HepG2 (cell line): ENCODE results near the gene EPHA6. TPM values are rescaled to one million over a fixed set of nuclear protein-coding genes. Genes with fewer than 3 reads are reported as not detected.

Experiments used
- ATAC-seq: fragments of 200-7000 bp; cut with Tn5 transposase; 3 replicates; pipeline ENCODE4 v1.9.1; 2020; ENCODE audit warnings: mild to moderate bottlenecking, moderate library complexity
- BruUV-seq: library from RNA; stranded (reverse); fragments of 400-500 nt; replicated peaks from 2 replicates; lab custom pipeline; 2021; lab: Mats Ljungman, UMichigan
- CTCF ChIA-PET: fragments of 300-600 bp; formaldehyde crosslinking; extraction: SDS; loops from one replicate; lab custom pipeline; 2021; ENCODE audit warnings: low total read pairs, inconsistent platforms, low intra/inter-chr PET ratio; lab: Yijun Ruan, JAX
- POLR2A ChIA-PET: fragments of 350-600 bp; sonication (Branson Sonifier 250); formaldehyde crosslinking; loops from one replicate; lab custom pipeline; 2020; ENCODE audit warnings: antibody characterized with exemption, inconsistent platforms; lab: Yijun Ruan, JAX
- DNase-seq: peaks from one replicate; pipeline ENCODE4 v3.0.0-alpha.2; 2015; ENCODE audit warnings: low spot score
- FAIRE-seq: peaks from 3 replicates; lab custom pipeline; 2011; peaks lifted over from hg19 to GRCh38; lab: Jason Lieb, UNC
- H2AFZ ChIP-seq: one replicate; pipeline ENCODE4 v1.6.1; 2011; ENCODE audit warnings: low read length, inconsistent platforms
- H3K27ac ChIP-seq: fragments of 300-600 bp; 3 replicates; pipeline ENCODE4 v1.8.0; 2011; ENCODE audit warnings: mixed run types, mild to moderate bottlenecking, mixed read lengths, low read length, inconsistent platforms; ENCODE audit not compliant: insufficient read depth; ENCODE audit errors: extremely low read length
- H3K27me3 ChIP-seq, 2 experiments: fragments of 200-600 bp in 1 of 2; 2 replicates in 1 of 2; 3 replicates in 1 of 2; pipeline versions ENCODE4 v1.6.0 to v1.8.0; 2011; ENCODE audit warnings: low read length in 2 of 2, mild to moderate bottlenecking in 2 of 2, moderate library complexity in 2 of 2, inconsistent platforms in 1 of 2; ENCODE audit not compliant: insufficient read depth in 2 of 2, control insufficient read depth in 1 of 2
- H3K36me3 ChIP-seq, 2 experiments: fragments of 200-600 bp in 1 of 2; replicated peaks in 1 of 2; 2 replicates in 1 of 2; 3 replicates in 1 of 2; pipeline versions ENCODE4 v1.5.1 to v1.8.0; 2011; ENCODE audit warnings: low read length in 2 of 2, inconsistent platforms in 1 of 2; ENCODE audit not compliant: insufficient read depth in 2 of 2, control insufficient read depth in 1 of 2
- H3K4me1 ChIP-seq: 2 replicates; pipeline ENCODE4 v1.5.1; 2012; ENCODE audit warnings: low read length, inconsistent platforms; ENCODE audit not compliant: insufficient read depth
- H3K4me2 ChIP-seq: 2 replicates; pipeline ENCODE4 v1.6.0; 2011; ENCODE audit warnings: low read depth, low read length, inconsistent platforms
- H3K4me3 ChIP-seq, 3 experiments: fragments of 200-600 bp in 1 of 3; sonication (generic), shearing (Covaris generic) in 1 of 3; replicated peaks in 1 of 3; 2 replicates each; pipeline ENCODE4 v1.5.1; 2011 to 2016; ENCODE audit warnings: low read length in 3 of 3, inconsistent platforms in 2 of 3, low read depth in 2 of 3, mild to moderate bottlenecking in 2 of 3, control low read depth in 1 of 3, mixed read lengths in 1 of 3; ENCODE audit not compliant: insufficient read depth in 1 of 3
- H3K79me2 ChIP-seq: one replicate; pipeline ENCODE4 v1.6.1; 2011; ENCODE audit warnings: low read length, inconsistent platforms; ENCODE audit not compliant: insufficient read depth
- H3K9ac ChIP-seq: 2 replicates; pipeline ENCODE4 v1.6.0; 2011; ENCODE audit warnings: mild to moderate bottlenecking, low read depth, low read length, inconsistent platforms; ENCODE audit not compliant: insufficient read depth
- H3K9me3 ChIP-seq: 2 replicates; pipeline ENCODE4 v1.5.1; 2012; ENCODE audit warnings: mild to moderate bottlenecking, low read length
- H4K20me1 ChIP-seq: 2 replicates; pipeline ENCODE4 v1.6.0; 2011; ENCODE audit warnings: inconsistent platforms, mild to moderate bottlenecking, low read length, moderate library complexity; ENCODE audit not compliant: insufficient read depth
- MAFF ChIP-seq: IDR thresholded peaks from 2 replicates; pipeline ENCODE4 v1.6.1; 2011; ENCODE audit warnings: low read depth, low read length, improper control_type of control experiment
- MAFK ChIP-seq, 2 experiments: IDR thresholded peaks in 1 of 2; conservative IDR thresholded peaks in 1 of 2; 2 replicates each; pipeline ENCODE4 v1.6.1; 2011; ENCODE audit warnings: improper control_type of control experiment in 2 of 2, low read length in 2 of 2
- MXI1 ChIP-seq: IDR thresholded peaks from 3 replicates; pipeline ENCODE4 v1.6.1; 2012; ENCODE audit warnings: low read depth, low read length, inconsistent platforms, borderline replicate concordance
- TFDP2 ChIP-seq: sonication (generic); formaldehyde crosslinking; IDR thresholded peaks from 2 replicates; pipeline ENCODE4 v1.4.0; 2020; ENCODE audit warnings: missing genetic modification reagents
- ZKSCAN5 ChIP-seq: sonication (generic); formaldehyde crosslinking; IDR thresholded peaks from 2 replicates; pipeline ENCODE4 v1.5.1; 2020; ENCODE audit warnings: mild to moderate bottlenecking, missing genetic modification reagents
- ZNF800 ChIP-seq: sonication (generic); formaldehyde crosslinking; IDR thresholded peaks from 2 replicates; pipeline ENCODE4 v1.4.0; 2020; ENCODE audit warnings: missing genetic modification reagents
- WGBS: methylation state at CpG from one replicate; pipeline ENCODE4 v1.1.6; 2017; ENCODE audit warnings: low lambda C conversion rate; 5-methylcytosine and 5-hydroxymethylcytosine counted together
- in situ Hi-C: cut with HindIII; loops from 2 replicates; pipeline ENCODE4 v1.10.0; 2017; ENCODE audit warnings: low pct_unique_long_range_greater_than_20kb; ENCODE audit not compliant: extremely low pct_ligation_motif_present
- intact Hi-C: fragments of 100-400 bp; cut with micrococcal nuclease; formaldehyde crosslinking; loops from one replicate; pipeline ENCODE4 v1.10.0; 2022; ENCODE audit not compliant: unreplicated experiment
- polyA plus RNA-seq, 8 experiments: library from polyadenylated mRNA; depleted of rRNA in 3 of 8; stranded (reverse) in 7 of 8; unstranded in 1 of 8; fragments of >200 nt; fragmentation: Illumina TruSeq in 4 of 8; extraction: Trizol in 4 of 8; gene quantifications; 2 replicates each; pipeline versions ENCODE4 v1.2.1 to v1.2.3, GENCODE V29; 2011 to 2016; ENCODE audit warnings: low read depth in 4 of 8, missing spikeins in 1 of 8, mixed read lengths in 1 of 8; ENCODE audit not compliant: insufficient read depth in 1 of 8
- total RNA-seq, 5 experiments: library from RNA; depleted of rRNA; stranded (reverse); fragments of >200 nt; fragmentation: Illumina TruSeq; extraction: Trizol; gene quantifications; 2 replicates each; pipeline ENCODE4 v1.2.3, GENCODE V29; 2016; ENCODE audit warnings: low read depth in 1 of 5

Gene EPHA6
- total and polyA plus RNA-seq, 2 of the 13 experiments (the other 11 are each of a cell fraction or from before 2014, with no cell fraction given) = not detected

GRCh38 chr3:96961576-96961975 is 147.2 kb downstream of the EPHA6 start:
- Histone ChIP-seq H3K4me1 (no peaks in the 10 kb centered on the region), H4K20me1 (no peaks in the 10 kb centered on the region), H3K4me3 (no peak overlapping the region), H3K9me3 (no peaks in the 10 kb centered on the region), H3K27me3 (no peaks in the 10 kb centered on the region; a peak in 1 of 5 replicates), H3K79me2 (no peaks in the 10 kb centered on the region), H3K36me3 (no peaks in the 10 kb centered on the region), H3K9ac (no peak overlapping the region), H3K27ac (no peak overlapping the region), H2AFZ (no peak overlapping the region), H3K4me2 (no peak overlapping the region)
- in situ Hi-C loops = no loop called here
- ChIA-PET CTCF (no interaction called here), POLR2A (no interaction called here)
- no peak for DNase-seq
- FAIRE-seq = no peak
- no peak for ATAC-seq
- TF ChIP-seq MAFF (no peak), ZKSCAN5 (CRISPR knock-in tag) (no peak)
- intact Hi-C loops = no loop called here
- no TSS peak for BruUV-seq

- ATAC-seq (no peak), FAIRE-seq (no peak)
- Histone ChIP-seq H2AFZ (no peak overlapping the region), H3K9ac (no peak overlapping the region)
- POLR2A ChIA-PET = no interaction called here
- TF ChIP-seq TFDP2 = no peak
- TF ChIP-seq MAFF = peak; percentile 90
- TF ChIP-seq MXI1 = no peak
- no peak for TF ChIP-seq ZNF800 (CRISPR knock-in tag)
- peak; percentile 78 to 93 for TF ChIP-seq MAFK (conservative IDR thresholded peaks at IDR 0.05 in 1 of 2, IDR thresholded peaks at IDR 0.05 in 1 of 2; ENCODE audit: low read length in 2 of 2)
- TF ChIP-seq, all 625 proteins: peak for 2
- H3K4me2 ChIP-seq = no peak overlapping the region
- in situ Hi-C loops (no loop called here), intact Hi-C loops (no loop called here)
- no peaks in the 10 kb centered on the region for H3K79me2 ChIP-seq
- no peak overlapping the region for H3K27ac ChIP-seq
- no peak for DNase-seq
- H3K4me1 ChIP-seq = no peaks in the 10 kb centered on the region
- CTCF ChIA-PET = no interaction called here
- 19% methylated on average over 6 of the region's 6 CpGs for WGBS
- no peaks in the 10 kb centered on the region for H4K20me1 ChIP-seq
- no peaks in the 10 kb centered on the region for H3K36me3 ChIP-seq
- no peaks in the 10 kb centered on the region; a peak in 1 of 5 replicates for H3K27me3 ChIP-seq
- BruUV-seq = no TSS peak
- no peaks in the 10 kb centered on the region for H3K9me3 ChIP-seq
- no peak overlapping the region for H3K4me3 ChIP-seq
Measured at GRCh38 chr3:96966181-96966929, 152.0 kb downstream of the EPHA6 start.
